Activated CD4-positive, alpha-beta T cell treated with anti-CD3 and anti-CD28 coated beads, Interleukin-2, amount 50 U/mL, for 1 hour (primary cell): ENCODE data around the gene FAM241B.
A peak's percentile ranks its signal among the peaks of the same experiment; 100 is the strongest.

ENCODE experiments used
- DNase-seq: peaks from one replicate; pipeline ENCODE4 v3.0.0-alpha.2; 2020

FAM241B gene, protein sequence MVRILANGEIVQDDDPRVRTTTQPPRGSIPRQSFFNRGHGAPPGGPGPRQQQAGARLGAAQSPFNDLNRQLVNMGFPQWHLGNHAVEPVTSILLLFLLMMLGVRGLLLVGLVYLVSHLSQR

DNA sequence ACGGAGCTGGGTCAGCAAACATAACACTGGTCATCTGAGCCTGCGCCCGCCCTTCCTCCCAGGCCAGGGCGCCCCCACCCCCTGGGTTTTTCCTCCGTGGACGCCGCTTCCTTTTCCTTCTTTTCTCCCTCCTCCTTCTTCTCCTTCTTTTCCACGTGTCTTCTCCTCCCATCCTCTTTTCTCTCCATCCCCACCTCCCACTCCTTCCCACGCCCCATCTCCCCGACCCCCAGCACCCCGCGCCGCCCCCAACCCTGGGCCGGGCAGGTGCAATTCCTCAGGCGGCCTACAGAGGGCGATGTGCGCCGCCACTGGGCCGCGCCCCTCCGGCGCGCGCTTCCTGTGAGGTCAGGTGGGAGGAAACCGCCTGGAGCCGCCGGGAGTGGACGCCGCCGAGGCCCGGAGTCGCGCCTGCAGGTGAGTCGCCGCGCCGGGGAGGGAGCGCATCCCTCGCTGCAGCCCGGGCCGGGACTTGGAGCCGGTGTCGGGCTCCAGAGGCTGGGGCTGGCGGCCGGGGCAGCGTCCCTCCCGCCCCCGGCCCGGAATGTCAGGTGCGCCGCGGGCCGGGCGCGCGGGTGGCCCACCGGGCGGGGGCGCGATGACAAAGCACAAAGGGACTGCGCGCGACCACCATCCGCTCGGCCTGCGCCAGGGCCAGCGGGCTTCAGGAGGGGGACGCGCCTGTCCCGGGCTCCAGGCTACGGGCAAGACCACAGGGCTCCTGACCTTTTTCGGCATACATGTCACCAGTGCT, at the start of gene FAM241B:
FAM241B (plus strand) TSS at position 351 of the 754 bp plus-strand sequence. CDS start 1,497 bp downstream, outside the sequence.
- peak; percentile 71 for DNase-seq

DNA sequence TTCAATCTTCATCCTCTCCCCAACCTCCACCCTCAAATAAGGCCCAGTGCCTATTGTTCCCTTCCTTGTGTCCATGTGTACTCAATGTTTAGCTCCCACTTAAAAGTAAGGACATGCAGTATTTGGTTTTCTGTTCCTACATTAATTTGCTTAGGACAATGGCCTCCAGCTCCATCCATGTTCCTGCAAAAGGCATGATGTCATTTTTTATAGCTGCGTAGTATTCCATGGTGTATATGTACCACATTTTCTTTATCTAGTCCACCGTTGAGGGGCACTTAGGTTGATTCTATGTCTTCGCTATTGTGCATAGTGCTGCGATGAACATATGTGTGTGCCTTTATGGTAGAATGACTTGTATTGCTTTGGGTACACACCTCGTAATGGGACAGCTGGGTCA, 49.6 kb upstream of the FAM241B start:
- no peak for DNase-seq

DNA sequence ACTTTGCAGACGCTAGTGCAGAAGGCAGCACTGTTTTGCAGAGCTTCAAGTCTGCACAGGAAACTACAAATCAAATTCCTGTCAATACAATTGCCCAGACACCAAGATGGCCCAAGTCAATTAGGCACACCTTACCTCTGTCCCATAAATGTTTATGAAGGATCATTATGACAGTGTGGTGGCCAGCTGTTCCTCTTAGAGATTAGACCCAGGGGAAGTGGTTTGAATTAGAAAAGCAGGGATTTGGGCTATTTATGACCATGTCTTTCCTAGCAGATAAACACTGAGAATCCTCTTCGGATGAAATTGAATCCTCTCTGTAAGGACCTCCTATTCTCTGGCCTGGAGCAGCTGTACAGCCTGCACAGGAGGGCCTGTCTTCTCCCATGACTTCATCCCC, 46.9 kb upstream of the FAM241B start:
- no peak for DNase-seq

DNA sequence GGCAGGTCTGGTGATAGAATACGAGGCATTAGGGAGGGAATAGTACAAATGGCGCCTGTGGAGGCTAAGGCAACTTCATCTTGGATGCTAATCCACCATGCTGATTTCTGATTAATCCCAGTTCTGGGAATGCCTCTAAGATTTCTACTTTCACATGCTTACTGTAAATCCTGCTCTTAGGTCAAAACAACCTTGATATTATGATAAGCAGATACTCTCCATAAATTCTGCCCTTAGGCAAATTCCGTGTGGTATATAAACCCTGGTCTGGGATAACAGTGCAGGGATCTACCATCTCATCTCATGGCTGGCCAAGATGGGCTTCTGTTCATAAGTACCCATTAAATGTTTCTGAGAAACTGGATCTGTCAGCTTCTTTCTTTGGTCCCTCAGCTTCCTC, 45.4 kb upstream of the FAM241B start:
- DNase-seq: no peak

DNA sequence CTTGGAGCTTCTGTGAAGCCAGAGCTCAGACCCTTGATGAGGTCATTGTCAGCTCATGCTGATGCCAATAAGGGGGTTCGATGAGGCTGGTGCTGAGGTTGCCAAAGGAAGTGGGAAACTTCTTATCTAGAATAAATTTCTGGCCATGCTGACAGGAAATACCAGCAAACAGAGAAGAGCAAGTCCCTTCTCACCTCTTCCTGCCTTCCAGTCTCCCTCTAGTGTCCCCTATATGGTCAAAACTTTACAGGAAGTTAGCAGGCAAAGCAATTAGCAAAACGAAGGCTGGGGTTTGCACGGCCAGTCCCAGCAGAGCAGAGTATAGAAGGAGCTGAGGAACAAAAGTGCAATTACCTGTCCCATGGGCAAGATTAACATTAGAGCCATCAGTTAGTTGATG, 41.7 kb upstream of the FAM241B start:
- DNase-seq: no peak

DNA sequence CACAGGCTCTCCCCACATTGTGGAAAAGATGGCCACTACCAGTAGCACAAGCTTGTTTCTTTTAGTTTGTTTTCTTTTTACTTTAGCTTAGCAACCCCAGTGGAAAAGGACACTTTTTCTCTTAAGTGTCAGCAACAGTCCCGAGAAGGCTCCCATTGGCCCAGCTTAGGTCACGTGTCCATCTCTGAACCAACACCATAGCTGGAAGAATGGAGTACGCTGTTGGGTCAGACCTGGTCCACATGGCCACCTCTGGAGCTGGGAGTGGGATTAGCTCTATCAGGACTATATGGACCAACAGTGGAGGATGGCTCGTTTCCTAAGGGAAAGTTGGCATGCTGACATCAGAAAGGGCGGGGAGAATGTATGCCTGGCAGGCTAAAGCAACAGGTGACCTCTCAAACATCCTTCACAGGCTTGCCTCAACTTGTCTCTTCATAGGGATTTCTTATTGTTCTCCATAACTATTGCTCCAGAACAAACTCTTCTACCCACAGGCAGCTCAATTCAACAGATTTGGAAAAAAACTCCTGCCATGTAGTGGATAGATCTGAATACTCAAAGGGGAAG, 29.2 kb upstream of the FAM241B start:
- no peak for DNase-seq

DNA sequence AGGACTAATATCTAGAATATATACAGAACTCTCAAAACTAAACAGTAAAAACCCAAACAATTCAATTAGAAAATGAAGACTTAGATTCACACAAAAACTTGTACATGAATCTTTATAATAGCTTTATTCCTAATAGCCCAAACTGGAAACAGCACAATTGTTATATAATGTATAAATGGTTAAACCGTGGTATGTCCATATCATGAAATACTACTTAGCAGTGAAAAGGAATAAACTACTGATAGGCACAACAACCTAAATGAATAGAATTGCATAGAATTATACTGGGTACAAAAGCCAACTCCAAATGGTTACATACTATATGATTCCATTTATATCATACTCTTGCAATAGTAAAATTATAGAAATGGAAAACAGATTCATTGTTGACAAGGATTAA, 21.0 kb upstream of the FAM241B start:
- no peak for DNase-seq

DNA sequence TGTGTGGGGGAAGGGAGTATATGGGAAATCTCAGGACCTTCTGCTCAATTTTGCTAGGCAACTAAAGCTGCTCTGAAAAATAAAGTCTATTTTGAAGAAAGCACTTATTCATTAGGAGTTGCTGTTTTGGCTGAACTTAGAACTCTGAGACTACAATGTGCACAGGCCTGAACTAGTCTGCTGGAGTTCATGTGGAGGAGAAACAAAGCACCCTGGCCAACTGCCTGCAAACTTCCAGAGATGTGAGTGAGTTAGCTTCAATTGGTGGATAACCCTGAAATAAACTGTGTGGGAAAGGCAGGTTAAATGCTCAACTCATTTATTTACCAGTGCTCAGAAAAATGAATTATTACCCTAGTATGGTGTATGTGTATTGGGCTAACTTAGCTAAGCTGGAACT, 17.3 kb upstream of the FAM241B start:
- no peak for DNase-seq

DNA sequence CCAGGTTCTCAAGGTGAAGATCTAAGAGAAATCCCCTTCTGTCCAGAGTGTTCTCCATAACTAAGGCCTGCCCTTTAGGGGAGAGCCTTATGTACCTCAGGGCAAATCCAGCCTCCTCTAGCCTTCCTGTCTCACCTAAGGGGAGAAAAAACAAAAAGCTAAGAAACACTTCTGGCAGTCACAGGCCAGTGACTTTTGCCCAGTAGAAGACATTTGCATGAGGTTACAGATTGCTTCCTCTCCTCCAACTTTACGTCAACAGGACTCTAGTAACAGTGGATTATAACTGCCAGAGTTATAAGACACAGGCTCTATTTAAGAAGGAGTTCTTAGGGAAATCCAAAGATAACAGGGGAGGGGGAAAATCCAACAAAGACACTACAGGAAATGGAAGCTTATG, 15.9 kb upstream of the FAM241B start:
- no peak for DNase-seq

DNA sequence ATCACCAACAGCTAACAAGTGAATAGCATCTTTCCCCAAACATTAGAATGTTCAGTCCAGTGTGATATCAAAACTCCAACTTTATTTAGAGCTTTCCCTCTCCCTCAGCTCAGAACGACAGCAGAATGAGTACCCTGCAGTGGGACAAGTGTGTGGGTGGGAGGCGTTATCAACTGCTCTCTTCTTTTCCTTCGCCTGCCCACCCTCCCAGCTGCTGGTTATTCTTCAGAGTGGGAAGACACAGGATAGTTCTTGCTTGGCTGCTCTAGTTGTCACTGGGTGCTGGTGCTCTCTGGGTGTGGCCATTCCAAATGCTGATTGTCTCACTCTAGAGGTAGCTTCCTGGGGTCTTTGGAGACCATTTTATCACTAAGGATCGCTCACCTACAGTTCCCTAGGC, 13.7 kb upstream of the FAM241B start:
- DNase-seq: no peak

DNA sequence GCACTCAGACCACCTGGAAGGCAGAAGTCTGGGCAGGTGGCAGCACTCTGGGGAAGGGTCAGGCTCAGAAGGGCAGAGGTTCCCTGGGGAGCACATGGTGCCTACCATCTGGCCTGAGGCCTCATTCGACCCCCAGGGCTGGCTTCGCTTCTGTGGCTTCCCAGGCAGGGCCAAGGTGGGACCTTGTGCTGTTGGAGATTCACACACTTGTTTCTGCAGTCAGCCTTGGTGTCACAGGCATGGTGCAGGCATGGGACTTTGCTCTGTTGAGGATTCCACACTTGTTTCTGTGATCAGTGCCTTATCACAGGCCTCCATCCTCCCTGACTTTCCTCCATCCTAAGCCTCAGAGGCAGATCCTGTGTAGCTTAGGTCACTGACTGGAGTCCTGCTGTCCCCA, 11.3 kb upstream of the FAM241B start:
- DNase-seq: no peak

DNA sequence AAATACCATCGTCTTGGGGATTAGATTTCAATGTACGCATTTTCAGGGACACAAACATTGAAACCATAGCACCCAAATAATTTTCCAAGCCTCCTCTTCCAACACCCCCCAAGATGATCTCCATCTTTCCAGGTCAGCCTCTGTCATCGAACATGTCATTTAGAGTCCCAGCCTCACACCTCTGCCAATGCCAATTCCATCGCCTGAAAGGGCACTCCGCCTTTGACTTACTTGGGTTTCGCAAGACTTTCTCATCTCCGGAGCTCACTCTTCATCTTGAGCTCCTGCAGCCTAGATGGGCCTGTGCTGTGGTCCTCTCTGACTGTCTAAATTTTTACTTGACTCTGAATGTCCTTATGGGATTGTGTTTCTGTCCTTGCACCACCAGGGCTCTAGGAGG, 10.4 kb upstream of the FAM241B start:
- DNase-seq: no peak

DNA sequence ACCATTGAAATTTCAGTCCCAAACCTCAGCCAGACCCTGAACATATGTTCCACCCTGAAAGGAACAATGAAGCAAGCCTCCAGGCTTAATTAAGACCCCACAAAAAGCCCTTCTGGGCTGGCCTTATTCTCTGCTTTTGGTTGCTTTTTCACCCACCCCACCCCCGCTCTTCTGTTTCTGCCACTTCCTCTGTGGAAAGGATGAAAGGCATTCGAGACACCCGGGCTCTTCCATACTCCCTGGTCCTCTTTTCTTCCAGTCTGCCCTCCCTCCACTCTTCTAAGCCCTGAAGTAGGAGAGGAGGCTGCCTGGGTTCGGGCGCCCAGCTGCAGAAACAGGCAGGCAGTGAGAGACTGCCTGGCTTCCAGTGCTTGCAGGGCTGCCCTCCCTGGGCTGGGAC, 9.4 kb upstream of the FAM241B start:
- DNase-seq: no peak

DNA sequence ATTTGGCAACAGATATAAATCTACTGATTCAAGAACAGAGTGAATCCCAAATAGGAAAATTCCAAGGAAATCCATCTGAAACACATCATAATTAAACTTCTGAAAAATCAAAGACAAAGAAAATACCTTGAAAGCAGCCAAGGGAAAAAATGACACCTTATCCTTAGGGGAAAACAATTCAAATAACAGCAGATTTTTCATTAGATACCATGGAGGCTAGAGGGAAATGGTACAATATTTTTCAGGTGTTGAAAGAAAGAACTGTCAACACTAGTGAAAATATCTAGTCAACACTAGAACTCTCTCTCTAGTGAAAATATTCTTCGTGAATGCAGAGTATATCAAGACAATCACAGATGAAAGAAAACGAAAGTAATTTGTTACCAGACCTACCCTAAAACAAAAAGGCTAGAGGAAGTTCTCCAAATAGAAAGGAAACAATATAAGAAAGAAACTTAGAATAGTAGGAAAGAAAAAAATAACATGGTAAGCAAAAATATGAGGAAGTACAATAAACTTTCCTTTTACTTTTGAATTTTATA, 5.7 kb upstream of the FAM241B start:
- no peak for DNase-seq

DNA sequence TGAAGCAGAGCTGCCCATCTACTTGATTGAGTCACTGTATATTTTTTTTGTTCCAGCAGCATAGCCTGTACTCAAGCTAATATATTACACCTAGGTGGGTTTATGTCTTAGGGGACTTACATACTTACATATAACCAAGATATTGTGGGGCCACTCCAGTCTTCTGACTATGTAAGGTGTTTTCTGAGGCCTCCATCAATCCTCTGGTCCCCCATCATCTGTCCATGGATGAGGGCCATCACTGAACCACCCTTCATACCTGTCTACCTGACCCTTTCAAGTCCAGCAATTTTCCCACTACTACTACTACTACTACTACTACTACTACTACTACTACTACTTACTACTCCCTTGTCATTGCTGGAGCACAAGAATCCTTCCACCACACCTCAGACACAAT, 3.2 kb upstream of the FAM241B start:
- no peak for DNase-seq

DNA sequence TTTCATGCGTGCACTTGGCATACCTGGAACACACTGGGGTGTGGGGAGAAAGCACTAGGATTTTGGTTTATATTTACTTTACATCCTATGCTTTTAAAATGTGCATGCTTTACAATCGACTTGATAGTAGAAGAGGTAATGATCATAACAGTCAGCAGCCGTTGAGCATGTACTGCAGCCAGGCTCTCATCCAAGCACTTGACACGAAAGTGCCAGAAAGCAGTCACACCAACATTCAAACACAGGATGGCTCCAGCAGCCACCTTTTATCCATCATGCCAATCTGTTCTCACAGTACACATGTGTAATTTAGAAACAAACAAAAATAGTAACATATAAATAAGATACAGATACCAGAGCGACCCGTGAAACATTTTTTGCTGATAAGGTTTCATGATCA, 1.2 kb upstream of the FAM241B start:
- DNase-seq: no peak

DNA sequence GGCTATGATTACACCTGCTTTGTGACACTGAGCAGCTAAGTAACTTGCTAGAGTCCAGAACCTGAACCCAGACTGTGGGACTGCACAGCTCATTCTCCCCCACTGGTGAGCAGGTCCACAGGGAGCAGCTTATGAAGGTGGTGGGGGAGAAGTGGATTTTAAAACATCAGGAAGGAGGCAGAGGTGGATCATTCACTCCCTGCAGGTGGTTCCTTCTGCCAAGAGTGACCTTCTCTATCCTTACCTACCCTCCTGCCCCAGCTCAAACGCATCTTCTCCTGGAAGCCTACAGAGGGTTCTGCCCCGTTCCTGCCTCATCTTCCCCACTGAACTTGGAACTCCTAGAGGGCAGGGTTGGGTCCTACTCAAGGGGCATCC, 539 bp upstream of the FAM241B start:
- no peak for DNase-seq

DNA sequence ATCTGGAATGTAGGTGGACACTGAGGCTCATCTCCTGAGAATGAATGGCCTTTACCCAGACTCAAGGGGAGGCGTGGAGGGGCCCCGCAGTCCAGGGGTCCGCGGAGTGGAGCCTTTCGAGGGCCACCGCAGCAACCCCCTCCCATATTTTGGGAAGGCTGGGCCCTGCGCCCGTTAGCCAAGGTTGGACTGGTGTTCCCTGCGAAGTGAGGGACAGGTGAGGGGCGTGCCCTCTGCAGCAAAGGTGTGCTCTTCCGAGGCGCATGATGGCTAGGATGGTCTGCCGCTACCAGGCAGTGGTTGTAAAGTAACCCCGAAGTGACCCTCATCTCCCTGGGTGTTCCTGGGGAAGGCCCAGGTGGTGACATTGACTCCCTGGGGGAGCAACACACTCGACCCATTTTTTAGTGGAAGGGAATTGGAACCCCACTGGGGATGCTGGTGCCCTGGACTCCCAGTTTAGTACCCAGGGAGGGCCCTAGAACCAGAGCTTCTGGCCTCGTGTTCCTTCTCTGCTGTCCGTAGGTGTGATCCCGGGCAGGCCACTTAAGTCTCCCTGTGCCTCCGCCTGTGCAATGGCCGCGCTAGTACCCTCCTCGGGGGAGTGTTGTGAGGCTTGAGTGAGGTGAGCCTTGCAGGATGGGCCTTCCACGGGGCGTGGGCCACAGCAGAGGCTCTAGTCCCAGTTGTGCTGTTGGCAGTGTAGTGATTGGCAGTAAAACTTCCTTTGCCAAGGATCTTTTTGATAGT, 779 bp downstream of the FAM241B start:
- no peak for DNase-seq

DNA sequence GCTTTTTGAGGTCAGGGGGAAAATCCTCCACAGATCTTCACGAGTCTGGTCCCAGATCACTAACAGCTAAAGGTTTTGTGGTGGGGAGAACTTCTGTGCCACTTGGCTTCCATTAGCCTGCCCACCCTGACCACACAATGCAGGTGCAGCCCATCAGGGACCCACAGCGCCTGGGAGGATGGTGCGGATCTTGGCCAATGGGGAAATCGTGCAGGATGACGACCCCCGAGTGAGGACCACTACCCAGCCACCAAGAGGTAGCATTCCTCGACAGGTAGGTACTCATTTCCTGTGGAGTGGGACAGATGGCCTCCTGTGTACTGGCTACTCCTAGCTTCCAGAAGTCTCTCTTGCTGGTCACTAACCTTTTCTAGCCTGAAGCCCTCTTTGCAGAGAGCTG, 1.5 kb downstream of the FAM241B start:
- DNase-seq: no peak

DNA sequence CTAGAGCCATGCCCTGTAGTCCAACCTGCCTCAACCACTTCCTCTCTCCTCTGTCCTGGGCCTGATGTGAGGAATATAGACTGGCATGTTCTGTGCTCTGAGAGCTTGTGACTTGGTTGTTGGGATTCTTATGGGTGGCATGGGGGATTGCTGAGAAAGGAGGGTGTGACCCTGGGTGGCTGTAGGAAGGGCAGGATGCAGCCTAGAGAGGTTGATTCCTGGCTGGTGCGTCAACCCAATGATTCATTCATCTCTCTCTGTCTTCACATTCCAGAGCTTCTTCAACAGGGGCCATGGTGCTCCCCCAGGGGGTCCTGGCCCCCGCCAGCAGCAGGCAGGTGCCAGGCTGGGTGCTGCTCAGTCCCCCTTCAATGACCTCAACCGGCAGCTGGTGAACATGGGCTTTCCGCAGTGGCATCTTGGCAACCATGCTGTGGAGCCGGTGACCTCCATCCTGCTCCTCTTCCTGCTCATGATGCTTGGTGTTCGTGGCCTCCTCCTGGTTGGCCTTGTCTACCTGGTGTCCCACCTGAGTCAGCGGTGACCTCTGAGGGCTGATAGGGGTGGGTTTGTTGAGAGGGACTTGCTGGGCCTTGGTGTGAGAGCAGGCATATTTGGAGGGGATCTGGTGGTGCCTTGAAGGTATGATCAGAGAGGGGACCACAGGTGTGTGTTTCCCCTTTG, 2.6 kb downstream of the FAM241B start:
- DNase-seq: no peak

DNA sequence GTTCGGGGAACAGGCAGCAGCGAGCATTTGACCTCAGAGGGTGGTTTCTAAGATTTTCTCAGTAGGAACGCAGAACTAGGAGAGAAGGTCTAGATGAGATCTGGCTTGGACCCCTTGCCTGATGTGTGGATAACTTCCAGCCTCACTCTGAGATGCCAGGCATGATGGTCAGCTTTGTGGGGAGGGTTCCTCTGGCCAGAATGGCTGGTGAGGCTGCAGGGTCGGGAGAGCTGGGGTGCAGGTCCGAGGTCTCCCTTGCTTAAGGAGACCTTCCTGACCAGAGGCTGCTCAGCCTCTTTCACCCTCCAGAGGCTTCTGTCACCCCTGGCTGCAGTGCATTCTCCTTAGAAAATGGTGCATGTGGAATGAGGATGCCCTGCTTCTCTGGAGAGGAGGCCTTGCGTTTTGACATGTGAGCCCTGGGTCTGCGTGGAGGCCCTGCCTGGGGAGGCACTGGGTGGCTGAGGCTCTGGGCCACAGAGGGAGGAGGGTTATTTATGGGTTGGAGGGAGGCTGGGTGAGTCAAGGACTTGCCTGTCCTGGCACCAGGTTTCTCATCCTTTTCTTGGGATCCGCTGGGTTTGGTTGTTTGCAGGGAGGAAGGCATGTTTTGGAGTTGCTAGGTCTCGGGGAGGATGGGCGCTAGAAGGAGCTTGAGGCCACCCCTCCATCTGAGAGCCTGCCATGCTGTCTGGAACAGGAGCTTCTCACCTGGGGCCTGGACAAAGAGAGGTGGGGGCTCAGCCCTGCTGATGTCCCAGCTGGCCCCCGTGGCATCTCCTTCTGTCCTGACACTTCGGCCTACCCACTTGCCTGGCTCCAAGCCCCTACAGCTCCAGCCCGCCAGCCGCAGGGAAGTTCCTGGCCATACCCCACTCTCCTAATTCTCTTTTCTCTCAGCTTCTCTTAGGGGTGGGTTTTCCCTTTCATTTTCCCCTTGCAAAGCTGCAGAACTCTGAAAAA, 3.9 kb downstream of the FAM241B start:
- no peak for DNase-seq
